Fibroblast of lung (primary cell): ENCODE measurements around the gene UMOD. TPM values are rescaled to one million over a fixed set of nuclear protein-coding genes. Genes with fewer than 3 reads are reported as not detected.

Source experiments
- DNase-seq, 2 donors: peaks; one replicate each; pipeline versions ENCODE4 v3.0.0 to v3.0.0-alpha.2; 2010; ENCODE audit warnings: low read depth in 2 of 2
- H2AFZ ChIP-seq: 2 replicates; pipeline ENCODE4 v1.5.1; 2012; ENCODE audit warnings: low read length, control low read depth, inconsistent platforms
- H3K27ac ChIP-seq: 2 replicates; pipeline ENCODE4 v1.5.1; 2011; ENCODE audit warnings: low read length, control low read depth; ENCODE audit not compliant: insufficient read depth
- H3K27me3 ChIP-seq: 2 replicates; pipeline ENCODE4 v1.5.1; 2011; ENCODE audit warnings: mild to moderate bottlenecking, low read length; ENCODE audit not compliant: control insufficient read depth, insufficient read depth
- H3K36me3 ChIP-seq: 2 replicates; pipeline ENCODE4 v1.5.1; 2011; ENCODE audit warnings: low read length; ENCODE audit not compliant: control insufficient read depth, insufficient read depth
- H3K4me1 ChIP-seq: 2 replicates; pipeline ENCODE4 v1.5.1; 2011; ENCODE audit warnings: low read length; ENCODE audit not compliant: control insufficient read depth, insufficient read depth; ENCODE audit errors: extremely low read depth
- H3K4me2 ChIP-seq: 2 replicates; pipeline ENCODE4 v1.5.1; 2011; ENCODE audit warnings: low read length, control low read depth; ENCODE audit not compliant: insufficient read depth; ENCODE audit errors: extremely low read depth
- H3K4me3 ChIP-seq, 4 experiments: fragments of 200-600 bp in 1 of 4; sonication (generic) in 1 of 4; replicated peaks in 1 of 4; 2 replicates each; pipeline ENCODE4 v1.5.1; 2011 to 2016; ENCODE audit warnings: low read length in 4 of 4, low read depth in 3 of 4, mild to moderate bottlenecking in 3 of 4, control low read depth in 2 of 4, inconsistent platforms in 1 of 4, mixed read lengths in 1 of 4; ENCODE audit not compliant: insufficient read depth in 1 of 4; ENCODE audit errors: control extremely low read depth in 1 of 4
- H3K79me2 ChIP-seq: 2 replicates; pipeline ENCODE4 v1.5.1; 2012; ENCODE audit warnings: mild to moderate bottlenecking, low read length, inconsistent platforms; ENCODE audit not compliant: control insufficient read depth, insufficient read depth
- H3K9ac ChIP-seq: 2 replicates; pipeline ENCODE4 v1.5.1; 2011; ENCODE audit warnings: mild to moderate bottlenecking, low read length, control low read depth; ENCODE audit not compliant: insufficient read depth
- H3K9me3 ChIP-seq: 2 replicates; pipeline ENCODE4 v1.5.1; 2012; ENCODE audit warnings: low read depth, low read length; ENCODE audit not compliant: control insufficient read depth, insufficient read depth
- H4K20me1 ChIP-seq: 2 replicates; pipeline ENCODE4 v1.5.1; 2011; ENCODE audit warnings: low read length; ENCODE audit not compliant: control insufficient read depth, insufficient read depth; ENCODE audit errors: extremely low read depth
- CTCF ChIP-seq, 2 donors: IDR thresholded peaks in 1 of 2; conservative IDR thresholded peaks in 1 of 2; 1 replicate in 1 of 2; 2 replicates in 1 of 2; pipeline ENCODE4 v1.5.1; 2011 to 2012; ENCODE audit warnings: low read length in 2 of 2, control low read depth in 1 of 2, inconsistent platforms in 1 of 2, low read depth in 1 of 2, mild to moderate bottlenecking in 1 of 2
- EZH2 ChIP-seq: IDR thresholded peaks from 2 replicates; pipeline ENCODE4 v1.5.1; 2012; ENCODE audit warnings: low read length, control low read depth, mild to moderate bottlenecking; ENCODE audit errors: missing control alignments
- polyA plus RNA-seq, 2 donors: library from polyadenylated mRNA; depleted of rRNA in 1 of 2; stranded (reverse) in 1 of 2; unstranded in 1 of 2; fragments of >200 nt; gene quantifications; 2 replicates each; pipeline ENCODE4 v1.2.1, GENCODE V29; 2011 to 2012; ENCODE audit warnings: missing spikeins in 1 of 2
- total RNA-seq: library from RNA; depleted of rRNA; stranded (reverse); fragments of >200 nt; gene quantifications from 2 replicates; pipeline ENCODE4 v1.2.1, GENCODE V29; 2014

UMOD gene
- total and polyA plus RNA-seq, 2 donors (not counting 1 experiment from before 2014, with no cell fraction given) = not detected

GRCh38 chr16:20318437-20318836, 34.1 kb downstream of the UMOD start:
- no peak for DNase-seq
- H3K9ac ChIP-seq = no peak overlapping the region
- no peak overlapping the region for H3K4me2 ChIP-seq
- no peaks in the 10 kb centered on the region for H3K36me3 ChIP-seq
- TF ChIP-seq CTCF (conservative IDR thresholded peaks at IDR 0.05 in 1 of 2, IDR thresholded peaks at IDR 0.05 in 1 of 2; ENCODE audit: low read depth in 1 of 2, low read length in 2 of 2) (no peak), EZH2 (no peak)
- H3K9me3 ChIP-seq = no peaks in the 10 kb centered on the region
- no peak overlapping the region for H2AFZ ChIP-seq
- H4K20me1 ChIP-seq = no peaks in the 10 kb centered on the region
- H3K79me2 ChIP-seq = no peaks in the 10 kb centered on the region
- no peaks in the 10 kb centered on the region for H3K4me1 ChIP-seq
- H3K27ac ChIP-seq = no peak overlapping the region
- H3K27me3 ChIP-seq = no peaks in the 10 kb centered on the region
- H3K4me3 ChIP-seq = no peak overlapping the region

DNA sequence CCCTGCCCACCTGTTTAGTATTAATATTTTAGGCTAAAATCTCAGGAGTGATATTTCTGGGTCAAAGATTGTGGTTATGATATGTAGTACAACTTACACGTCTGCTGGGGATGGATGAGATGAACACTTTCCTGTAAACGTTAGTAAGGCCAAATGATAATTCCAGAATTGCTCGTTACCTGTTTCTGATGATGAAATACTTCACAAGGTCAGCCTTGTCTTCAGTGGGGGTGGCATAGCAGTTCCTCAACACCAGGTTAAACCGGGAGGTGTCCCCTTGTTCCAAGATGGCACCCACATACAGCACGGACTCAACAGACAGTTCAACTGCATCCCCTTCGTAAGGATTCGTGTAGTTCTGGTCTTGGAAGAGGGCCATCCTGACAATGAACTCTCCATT, 34.5 kb downstream of the UMOD start:
- Histone ChIP-seq H4K20me1 (no peaks in the 10 kb centered on the region), H3K4me1 (no peaks in the 10 kb centered on the region)
- no peak for TF ChIP-seq EZH2
- TF ChIP-seq CTCF (conservative IDR thresholded peaks at IDR 0.05 in 1 of 2, IDR thresholded peaks at IDR 0.05 in 1 of 2; ENCODE audit: low read depth in 1 of 2, low read length in 2 of 2) = no peak

GRCh38 chr16:20317117-20317516, 35.4 kb downstream of the UMOD start:
- DNase-seq = no peak
- no peak overlapping the region for H2AFZ ChIP-seq
- no peaks in the 10 kb centered on the region for H3K79me2 ChIP-seq
- H3K4me1 ChIP-seq = no peaks in the 10 kb centered on the region
- no peak for TF ChIP-seq EZH2
- no peak for TF ChIP-seq CTCF (conservative IDR thresholded peaks at IDR 0.05 in 1 of 2, IDR thresholded peaks at IDR 0.05 in 1 of 2; ENCODE audit: low read depth in 1 of 2, low read length in 2 of 2)
- H3K9me3 ChIP-seq = no peaks in the 10 kb centered on the region
- no peak overlapping the region for H3K27ac ChIP-seq
- H3K4me3 ChIP-seq = no peak overlapping the region
- H3K4me2 ChIP-seq = no peak overlapping the region
- H4K20me1 ChIP-seq = no peaks in the 10 kb centered on the region
- no peaks in the 10 kb centered on the region for H3K27me3 ChIP-seq
- H3K36me3 ChIP-seq = no peaks in the 10 kb centered on the region
- H3K9ac ChIP-seq = no peak overlapping the region

More for the DNA sequence above, 34.5 kb downstream of the UMOD start:
- H3K9me3 ChIP-seq = no peaks in the 10 kb centered on the region
- no peak overlapping the region for H2AFZ ChIP-seq
- H3K27me3 ChIP-seq = no peaks in the 10 kb centered on the region
- no peak overlapping the region for H3K4me2 ChIP-seq
- no peaks in the 10 kb centered on the region for H3K79me2 ChIP-seq
- no peak overlapping the region for H3K27ac ChIP-seq
- H3K36me3 ChIP-seq = no peaks in the 10 kb centered on the region
- DNase-seq = no peak
- no peak overlapping the region for H3K4me3 ChIP-seq
- no peak overlapping the region for H3K9ac ChIP-seq
